Measurements from ENCODE around the gene NEURL1.

- TF ChIP-seq EZH2phosphoT487 (IDR thresholded peaks at IDR 0.05; ENCODE audit: insufficient read depth, low read depth) (no peak), EZH2 (IDR thresholded peaks at IDR 0.05; ENCODE audit: insufficient read depth, poor library complexity, severe bottlenecking) (no peak)
Measured at GRCh38 chr10:103566536-103566935, 73.0 kb downstream of the NEURL1 start.

Measured in GM23248 (cell line).